Keratinocyte (primary cell): ENCODE results near the gene SMURF2. TPM values are rescaled to one million over a fixed set of nuclear protein-coding genes. Genes with fewer than 3 reads are reported as not detected.

Source experiments
- DNase-seq: peaks from one replicate; pipeline ENCODE4 v3.0.0-alpha.2; 2011; ENCODE audit warnings: low read depth, missing footprints, low spot score
- FAIRE-seq: peaks from 2 replicates; lab custom pipeline; 2011; peaks lifted over from hg19 to GRCh38; lab: Jason Lieb, UNC
- H2AFZ ChIP-seq: 2 replicates; pipeline ENCODE4 v1.6.0; 2012; ENCODE audit warnings: low read length, control low read depth, inconsistent platforms; ENCODE audit not compliant: control insufficient read depth
- H3K27ac ChIP-seq: 2 replicates; pipeline ENCODE4 v1.5.1; 2011; ENCODE audit warnings: low read length; ENCODE audit not compliant: control insufficient read depth, insufficient read depth
- H3K27me3 ChIP-seq: 3 replicates; pipeline ENCODE4 v1.6.0; 2011; ENCODE audit warnings: low read length; ENCODE audit not compliant: control insufficient read depth, insufficient read depth; ENCODE audit errors: extremely low read depth
- H3K36me3 ChIP-seq, 2 experiments: 2 replicates in 1 of 2; 3 replicates in 1 of 2; pipeline ENCODE4 v1.5.1; 2011; ENCODE audit warnings: low read length in 2 of 2, mild to moderate bottlenecking in 1 of 2; ENCODE audit not compliant: control insufficient read depth in 2 of 2, insufficient read depth in 2 of 2; ENCODE audit errors: extremely low read depth in 1 of 2
- H3K4me1 ChIP-seq: 3 replicates; pipeline ENCODE4 v1.5.1; 2011; ENCODE audit warnings: low read length; ENCODE audit not compliant: control insufficient read depth, insufficient read depth; ENCODE audit errors: extremely low read depth
- H3K4me2 ChIP-seq: 3 replicates; pipeline ENCODE4 v1.6.0; 2011; ENCODE audit warnings: low read depth, low read length; ENCODE audit not compliant: control insufficient read depth, insufficient read depth; ENCODE audit errors: extremely low read depth
- H3K4me3 ChIP-seq, 3 experiments: fragments of 200-600 bp in 1 of 3; sonication (generic) in 1 of 3; 2 replicates in 2 of 3; 3 replicates in 1 of 3; pipeline ENCODE4 v1.5.1; 2011 to 2016; ENCODE audit warnings: low read length in 3 of 3, mild to moderate bottlenecking in 3 of 3, control low read depth in 2 of 3, inconsistent platforms in 1 of 3, low read depth in 1 of 3, mixed read lengths in 1 of 3, mixed run types in 1 of 3, moderate library complexity in 1 of 3; ENCODE audit not compliant: control insufficient read depth in 2 of 3, insufficient read depth in 2 of 3; ENCODE audit errors: extremely low read depth in 1 of 3
- H3K79me2 ChIP-seq: 2 replicates; pipeline ENCODE4 v1.6.0; 2012; ENCODE audit warnings: low read length; ENCODE audit not compliant: control insufficient read depth, insufficient read depth
- H3K9ac ChIP-seq: 3 replicates; pipeline ENCODE4 v1.6.0; 2011; ENCODE audit warnings: low read length; ENCODE audit not compliant: control insufficient read depth, insufficient read depth; ENCODE audit errors: extremely low read depth
- H3K9me1 ChIP-seq: 3 replicates; pipeline ENCODE4 v1.6.0; 2011; ENCODE audit warnings: low read length; ENCODE audit not compliant: control insufficient read depth, insufficient read depth; ENCODE audit errors: extremely low read depth
- H3K9me3 ChIP-seq: 2 replicates; pipeline ENCODE4 v1.5.1; 2012; ENCODE audit warnings: low read depth, low read length; ENCODE audit not compliant: control insufficient read depth
- H4K20me1 ChIP-seq: 3 replicates; pipeline ENCODE4 v1.6.0; 2011; ENCODE audit warnings: low read length; ENCODE audit not compliant: control insufficient read depth, insufficient read depth; ENCODE audit errors: extremely low read depth
- EZH2 ChIP-seq: IDR thresholded peaks from one replicate; pipeline ENCODE4 v1.6.1; 2012; ENCODE audit warnings: inconsistent platforms, mild to moderate bottlenecking, low read length, moderate library complexity
- dilution Hi-C: fragments of 300-500 bp; cut with MboI; formaldehyde crosslinking; loops from one replicate; pipeline ENCODE4 v1.7.0; 2020; ENCODE audit warnings: low sequenced_read_pairs; ENCODE audit not compliant: extremely low pct_ligation_motif_present
- polyA plus RNA-seq, 5 experiments: library from polyadenylated mRNA; depleted of rRNA in 3 of 5; stranded (reverse) in 3 of 5; stranded (forward) in 1 of 5; unstranded in 1 of 5; fragments of >200 nt; gene quantifications; 1 replicate in 1 of 5; 2 replicates in 3 of 5; 3 replicates in 1 of 5; pipeline versions ENCODE4 v1.2.1 to v1.2.3, GENCODE V29; 2011 to 2012; ENCODE audit warnings: missing spikeins in 2 of 5, low read depth in 1 of 5, low replicate concordance in 1 of 5
- TF ChIP-seq, protein P1 (sequence below), 3 experiments: IDR thresholded peaks in 1 of 3; conservative IDR thresholded peaks in 1 of 3; optimal IDR thresholded peaks in 1 of 3; 2 replicates in 2 of 3; 3 replicates in 1 of 3; pipeline versions ENCODE3 to v1.5.1; 2011; ENCODE audit warnings: low read length in 3 of 3, mild to moderate bottlenecking in 3 of 3, moderate library complexity in 2 of 3, control low read depth in 1 of 3, inconsistent platforms in 1 of 3; ENCODE audit not compliant: insufficient read depth in 2 of 3; ENCODE audit errors: extremely low read depth in 1 of 3

The SMURF2 gene
- polyA plus RNA-seq, 1 donor (not counting 4 experiments of a cell fraction or from before 2014, with no cell fraction given), result 128 TPM

- H3K9me1 ChIP-seq, result no peaks in the 10 kb centered on the region
- no peak for TF ChIP-seq EZH2
- TF ChIP-seq, protein P1, sequence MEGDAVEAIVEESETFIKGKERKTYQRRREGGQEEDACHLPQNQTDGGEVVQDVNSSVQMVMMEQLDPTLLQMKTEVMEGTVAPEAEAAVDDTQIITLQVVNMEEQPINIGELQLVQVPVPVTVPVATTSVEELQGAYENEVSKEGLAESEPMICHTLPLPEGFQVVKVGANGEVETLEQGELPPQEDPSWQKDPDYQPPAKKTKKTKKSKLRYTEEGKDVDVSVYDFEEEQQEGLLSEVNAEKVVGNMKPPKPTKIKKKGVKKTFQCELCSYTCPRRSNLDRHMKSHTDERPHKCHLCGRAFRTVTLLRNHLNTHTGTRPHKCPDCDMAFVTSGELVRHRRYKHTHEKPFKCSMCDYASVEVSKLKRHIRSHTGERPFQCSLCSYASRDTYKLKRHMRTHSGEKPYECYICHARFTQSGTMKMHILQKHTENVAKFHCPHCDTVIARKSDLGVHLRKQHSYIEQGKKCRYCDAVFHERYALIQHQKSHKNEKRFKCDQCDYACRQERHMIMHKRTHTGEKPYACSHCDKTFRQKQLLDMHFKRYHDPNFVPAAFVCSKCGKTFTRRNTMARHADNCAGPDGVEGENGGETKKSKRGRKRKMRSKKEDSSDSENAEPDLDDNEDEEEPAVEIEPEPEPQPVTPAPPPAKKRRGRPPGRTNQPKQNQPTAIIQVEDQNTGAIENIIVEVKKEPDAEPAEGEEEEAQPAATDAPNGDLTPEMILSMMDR (optimal IDR thresholded peaks at IDR 0.05 in 1 of 3, IDR thresholded peaks at IDR 0.05 in 1 of 3, conservative IDR thresholded peaks at IDR 0.05 in 1 of 3; ENCODE audit: extremely low read depth in 1 of 3, insufficient read depth in 2 of 3, low read length in 3 of 3), result no peak
- no peaks in the 10 kb centered on the region for H3K27me3 ChIP-seq
- H3K27ac ChIP-seq, result no peak overlapping the region
- dilution Hi-C loops, result no loop called here
- no peaks in the 10 kb centered on the region for H4K20me1 ChIP-seq
- FAIRE-seq (no peak), DNase-seq (no peak)
- no peak overlapping the region for H2AFZ ChIP-seq
- H3K9ac ChIP-seq, result no peak overlapping the region
- H3K4me2 ChIP-seq, result no peak overlapping the region
- H3K4me1 ChIP-seq, result peaks cover 24% of the 10 kb centered on the region
- no peaks in the 10 kb centered on the region for H3K9me3 ChIP-seq
- H3K36me3 ChIP-seq, result no peaks in the 10 kb centered on the region
- H3K79me2 ChIP-seq, result no peaks in the 10 kb centered on the region
- no peak overlapping the region for H3K4me3 ChIP-seq
These were observed 24.6 kb upstream of the SMURF2 start for GRCh38 chr17:64686705-64687104.

DNA sequence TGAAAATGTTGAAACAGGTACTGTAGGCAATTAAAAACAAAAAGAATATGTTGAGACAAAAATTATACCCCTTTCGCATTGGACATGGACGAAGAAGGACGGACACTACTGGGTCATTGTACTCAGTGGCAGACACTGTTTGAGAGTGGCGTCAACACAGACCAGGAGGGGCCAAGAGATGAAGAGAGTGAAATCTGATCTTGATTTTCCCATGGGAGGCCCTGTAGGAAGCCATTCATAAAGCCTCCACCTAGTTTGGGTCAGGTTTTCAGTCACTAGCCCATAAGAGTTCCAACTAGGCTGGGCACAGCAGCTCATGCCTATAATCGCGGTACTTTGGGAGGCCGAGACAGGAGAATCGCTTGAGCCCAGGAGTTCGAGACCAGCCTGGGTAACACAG, 23.6 kb upstream of the SMURF2 start:
- Histone ChIP-seq H3K27ac (no peak overlapping the region), H3K79me2 (no peaks in the 10 kb centered on the region), H3K4me2 (no peak overlapping the region), H2AFZ (no peak overlapping the region), H3K9ac (no peak overlapping the region), H3K9me1 (no peaks in the 10 kb centered on the region), H3K36me3 (no peaks in the 10 kb centered on the region), H3K4me1 (peaks cover 27% of the 10 kb centered on the region), H4K20me1 (no peaks in the 10 kb centered on the region), H3K4me3 (no peak overlapping the region), H3K9me3 (no peaks in the 10 kb centered on the region), H3K27me3 (no peaks in the 10 kb centered on the region)
- no peak for TF ChIP-seq EZH2
- TF ChIP-seq, protein P1 (optimal IDR thresholded peaks at IDR 0.05 in 1 of 3, IDR thresholded peaks at IDR 0.05 in 1 of 3, conservative IDR thresholded peaks at IDR 0.05 in 1 of 3; ENCODE audit: extremely low read depth in 1 of 3, insufficient read depth in 2 of 3, low read length in 3 of 3), result no peak
- FAIRE-seq (no peak), DNase-seq (no peak)
- dilution Hi-C loops, result no loop called here
